LNCaP clone FGC (cell line): Measurements from ENCODE around the gene SLC26A6.

Experiments
- DNase-seq: peaks from one replicate; pipeline ENCODE4 v3.0.0-alpha.2; 2011; ENCODE audit warnings: low read depth
- H3K4me3 ChIP-seq: 2 replicates; pipeline ENCODE4 v1.5.1; 2011; ENCODE audit warnings: mild to moderate bottlenecking, low read depth, low read length, control low read depth
- CTCF ChIP-seq: IDR thresholded peaks from 2 replicates; pipeline ENCODE4 v1.5.1; 2012; ENCODE audit warnings: mild to moderate bottlenecking; ENCODE audit not compliant: control insufficient read depth, insufficient read depth; ENCODE audit errors: extremely low read depth

SLC26A6 gene

GRCh38 chr3:48635222-48636021, at the start of gene SLC26A6:
TSS of gene SLC26A6 (minus strand) at chr3:48635461. CDS start at chr3:48635393, 68 bp downstream.
- H3K4me3 ChIP-seq = peak within 1 kb of the TSS; percentile 95
- TF ChIP-seq CTCF = peak; percentile 45
- peak; percentile 86 for DNase-seq

GRCh38 chr3:48684480-48685143, 49.4 kb upstream of the SLC26A6 start:
- peak overlapping the region; percentile 98 for H3K4me3 ChIP-seq
- DNase-seq = no peak
- TF ChIP-seq CTCF = no peak

- no peak for TF ChIP-seq CTCF
- H3K4me3 ChIP-seq = peak overlapping the region; percentile 98
- DNase-seq = no peak
Observed at GRCh38 chr3:48684054-48684349, 48.7 kb upstream of the SLC26A6 start.

GRCh38 chr3:48682786-48683185, 47.5 kb upstream of the SLC26A6 start:
- DNase-seq = no peak
- no peak overlapping the region for H3K4me3 ChIP-seq
- no peak for TF ChIP-seq CTCF

GRCh38 chr3:48681974-48682610, 46.8 kb upstream of the SLC26A6 start:
- H3K4me3 ChIP-seq = no peak overlapping the region
- TF ChIP-seq CTCF = no peak
- DNase-seq = no peak

GRCh38 chr3:48681541-48681880, 46.2 kb upstream of the SLC26A6 start:
- TF ChIP-seq CTCF = no peak
- no peak for DNase-seq
- H3K4me3 ChIP-seq = no peak overlapping the region
